IPS-18c (cell line): ENCODE data around the gene SUGCT.

Experiments used
- H3K4me3 ChIP-seq: 2 replicates; pipeline ENCODE4 v1.7.0; 2013; ENCODE audit warnings: low read depth, mild to moderate bottlenecking, low read length, moderate library complexity; ENCODE audit not compliant: insufficient read depth
- H3K9me3 ChIP-seq: one replicate; pipeline ENCODE4 v1.6.1; 2013; ENCODE audit warnings: mild to moderate bottlenecking, low read length, moderate library complexity; ENCODE audit not compliant: control insufficient read depth, insufficient read depth

The SUGCT gene

GRCh38 chr7:40739257-40739656 lies 604.5 kb downstream of the SUGCT start:
- Histone ChIP-seq H3K4me3 (no peak overlapping the region), H3K9me3 (no peaks in the 10 kb centered on the region)

DNA sequence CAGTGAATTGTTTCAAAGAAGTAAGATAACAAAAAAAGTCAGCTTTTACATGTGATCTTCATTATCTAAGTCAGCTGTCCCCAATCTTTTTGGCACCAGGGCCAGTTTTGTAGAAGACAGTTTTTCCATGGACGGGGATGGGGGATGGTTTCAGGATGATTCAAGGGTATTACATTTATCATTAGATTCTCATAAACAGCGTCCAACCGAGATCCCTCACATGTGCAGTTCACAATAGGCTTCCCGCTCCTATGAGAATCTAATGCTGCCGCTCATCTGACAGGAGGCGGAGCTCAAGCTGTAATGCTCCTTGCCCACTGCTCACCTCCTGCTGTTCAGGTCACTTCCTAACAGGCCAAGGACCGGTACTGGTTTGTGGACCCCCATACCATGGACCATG lies 607.5 kb downstream of the SUGCT start:
- Histone ChIP-seq H3K9me3 (no peaks in the 10 kb centered on the region), H3K4me3 (no peak overlapping the region)

- H3K4me3 ChIP-seq: no peak overlapping the region
- no peaks in the 10 kb centered on the region for H3K9me3 ChIP-seq
Observed at GRCh38 chr7:40746841-40747556, 612.2 kb downstream of the SUGCT start.

DNA sequence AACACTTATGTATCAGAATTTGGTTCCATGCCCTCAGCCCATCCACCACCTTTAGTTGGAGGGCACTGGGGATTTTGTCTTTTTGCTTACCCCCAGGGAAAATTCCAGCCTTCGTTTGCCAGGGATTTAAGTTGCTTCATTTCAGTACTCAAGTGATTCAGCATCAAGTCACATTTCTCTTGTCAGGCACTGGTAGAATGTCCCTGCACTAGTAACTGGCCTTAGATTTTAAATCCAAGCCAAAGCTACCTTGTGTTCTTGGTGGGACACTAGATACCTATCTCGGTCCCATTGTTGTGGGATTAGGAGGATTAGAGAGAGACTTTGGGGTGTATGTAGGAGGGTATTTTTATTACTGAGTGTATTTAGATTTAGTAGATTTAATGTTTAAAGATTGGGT lies 613.1 kb downstream of the SUGCT start:
- no peaks in the 10 kb centered on the region for H3K9me3 ChIP-seq
- H3K4me3 ChIP-seq: no peak overlapping the region

DNA sequence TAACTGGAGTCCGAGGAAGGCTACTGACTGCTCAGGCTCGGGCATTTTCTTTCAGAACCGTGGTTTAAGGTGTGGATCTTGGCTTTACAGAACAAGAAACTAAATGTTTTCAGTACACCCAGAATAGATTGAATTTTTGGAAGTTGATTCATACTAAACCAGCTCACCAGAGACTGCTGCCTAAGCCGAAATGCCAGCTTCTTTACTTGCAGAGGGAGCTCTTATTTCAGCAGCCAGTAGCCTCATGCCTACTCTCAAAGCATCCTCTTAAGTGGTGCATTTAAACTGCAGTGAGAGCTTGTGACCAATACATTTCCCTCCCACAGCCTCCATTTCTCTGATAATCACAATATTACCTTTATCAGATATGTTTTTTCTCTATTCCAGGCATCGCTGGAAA lies 615.1 kb downstream of the SUGCT start:
- H3K9me3 ChIP-seq: no peaks in the 10 kb centered on the region
- no peak overlapping the region for H3K4me3 ChIP-seq

- Histone ChIP-seq H3K4me3 (no peak overlapping the region), H3K9me3 (no peaks in the 10 kb centered on the region)
Observed at GRCh38 chr7:40753455-40753854, 618.6 kb downstream of the SUGCT start.

GRCh38 chr7:40755438-40755837 lies 620.6 kb downstream of the SUGCT start:
- no peaks in the 10 kb centered on the region for H3K9me3 ChIP-seq

GRCh38 chr7:40757109-40757508 lies 622.3 kb downstream of the SUGCT start:
- Histone ChIP-seq H3K9me3 (no peaks in the 10 kb centered on the region), H3K4me3 (no peak overlapping the region)

More at GRCh38 chr7:40755438-40755837, 620.6 kb downstream of the SUGCT start:
- H3K4me3 ChIP-seq: no peak overlapping the region

DNA sequence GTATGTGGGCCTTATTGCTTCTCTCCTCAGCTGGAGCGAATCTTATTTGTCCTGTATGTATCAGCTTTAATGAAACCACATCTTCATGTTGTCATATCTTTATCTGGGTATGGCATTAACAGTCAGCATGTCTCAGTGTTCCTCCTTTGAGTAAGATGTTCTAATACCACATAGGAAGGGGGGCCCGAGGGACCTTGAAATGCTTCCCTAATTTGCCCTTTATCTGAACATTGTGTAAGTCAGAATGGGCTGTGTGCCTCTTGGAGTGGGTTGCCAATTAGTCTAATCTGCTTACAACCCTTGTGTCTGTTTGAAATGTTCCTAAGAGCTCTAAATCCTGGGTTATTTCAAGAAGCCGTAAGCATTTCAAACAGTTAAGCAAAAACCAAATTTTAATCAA lies 623.8 kb downstream of the SUGCT start:
- no peaks in the 10 kb centered on the region for H3K9me3 ChIP-seq
- no peak overlapping the region for H3K4me3 ChIP-seq

DNA sequence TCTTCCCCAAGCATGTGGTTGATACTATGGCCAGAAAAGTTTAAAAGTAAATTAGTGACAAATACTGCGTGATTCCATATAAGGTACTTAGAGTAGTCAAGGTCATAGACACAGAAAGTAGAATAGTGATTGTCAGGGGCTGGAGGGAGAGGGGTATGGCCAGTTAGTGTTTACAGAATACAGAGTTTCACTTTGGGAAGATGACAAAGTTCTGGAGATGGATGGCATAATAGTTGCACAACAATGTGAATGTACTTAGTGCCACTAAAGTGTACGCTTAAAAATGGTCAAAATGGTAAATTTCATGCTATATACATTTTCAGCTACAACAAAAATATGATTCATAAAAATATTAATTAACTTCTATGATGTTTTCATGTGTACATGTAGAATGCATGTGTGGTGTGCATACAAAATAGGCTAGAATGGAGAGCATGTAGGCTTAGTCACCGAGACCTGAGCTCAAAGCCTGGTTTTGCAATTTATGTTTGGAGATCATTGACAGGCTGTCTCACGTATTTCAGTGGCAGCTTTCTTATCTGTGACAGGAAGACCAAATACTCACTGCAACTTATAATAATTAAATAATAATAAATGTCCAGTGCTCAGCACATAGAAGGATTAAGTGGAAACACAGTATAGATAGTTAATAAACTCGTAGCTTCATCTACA lies 625.6 kb downstream of the SUGCT start:
- no peaks in the 10 kb centered on the region for H3K9me3 ChIP-seq
- no peak overlapping the region for H3K4me3 ChIP-seq

GRCh38 chr7:40760987-40761386 lies 626.2 kb downstream of the SUGCT start:
- H3K4me3 ChIP-seq: no peak overlapping the region
- no peaks in the 10 kb centered on the region for H3K9me3 ChIP-seq

DNA sequence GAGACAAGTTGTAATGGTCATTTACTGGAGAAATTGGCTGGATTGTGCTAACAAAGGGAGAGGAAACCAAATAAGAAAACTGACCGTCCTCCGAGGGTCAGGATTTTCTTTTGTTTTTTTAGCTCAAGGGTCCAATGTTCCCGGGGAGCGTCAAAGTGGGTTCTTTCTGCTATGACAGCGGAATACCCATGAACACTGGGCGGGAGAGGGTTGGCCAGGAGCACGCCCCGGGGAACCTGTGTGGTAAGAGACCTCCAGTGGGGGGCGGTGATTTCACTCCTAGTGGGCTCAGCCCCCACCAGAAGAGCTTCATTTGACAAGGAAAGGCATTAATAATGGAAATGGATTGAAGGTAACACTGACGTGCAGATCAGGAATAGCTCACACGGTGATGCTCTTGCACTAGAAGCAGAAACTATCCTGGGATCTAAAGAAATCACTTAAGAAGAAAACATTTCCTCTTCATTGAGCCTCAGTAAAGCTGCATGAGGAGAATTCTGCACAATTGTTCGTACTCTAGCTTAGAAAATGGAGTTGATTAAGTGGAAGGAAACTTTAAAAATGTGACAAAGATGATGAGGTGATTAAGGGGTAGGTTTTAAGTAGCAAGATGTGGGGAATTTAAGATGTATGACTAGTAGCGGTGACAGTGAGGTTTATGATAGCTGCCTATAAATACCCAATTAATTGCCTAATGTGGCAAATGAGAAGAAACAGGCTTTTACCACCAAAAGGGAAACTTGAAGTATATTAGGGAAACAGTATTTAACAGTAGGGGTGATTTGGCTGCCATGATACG lies 627.2 kb downstream of the SUGCT start:
- Histone ChIP-seq H3K9me3 (no peaks in the 10 kb centered on the region), H3K4me3 (no peak overlapping the region)

- no peak overlapping the region for H3K4me3 ChIP-seq
- no peaks in the 10 kb centered on the region for H3K9me3 ChIP-seq
Observed at GRCh38 chr7:40763319-40764287, 628.8 kb downstream of the SUGCT start.

- H3K9me3 ChIP-seq: no peaks in the 10 kb centered on the region
- H3K4me3 ChIP-seq: no peak overlapping the region
Observed at GRCh38 chr7:40765639-40766038, 630.8 kb downstream of the SUGCT start.

DNA sequence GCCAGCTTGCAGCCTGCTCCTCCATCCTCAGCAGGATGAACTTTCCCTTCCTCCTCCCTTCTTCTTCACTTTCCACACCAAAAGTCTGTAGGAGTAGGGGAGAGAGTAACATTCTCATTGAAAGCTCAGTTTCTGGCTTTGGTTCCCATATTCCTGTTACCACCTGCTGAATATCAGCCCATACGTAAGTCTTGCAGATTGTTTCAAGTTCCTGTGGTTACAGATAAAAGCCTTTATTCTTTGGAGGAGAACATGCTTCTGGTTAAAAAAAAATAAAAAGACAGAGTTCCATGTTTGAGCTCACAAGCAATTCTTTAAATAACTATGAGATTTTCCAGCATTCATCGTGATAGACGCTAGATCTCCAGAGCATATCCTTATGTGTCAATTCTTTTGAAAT lies 637.3 kb downstream of the SUGCT start:
- Histone ChIP-seq H3K9me3 (no peaks in the 10 kb centered on the region), H3K4me3 (no peak overlapping the region)

DNA sequence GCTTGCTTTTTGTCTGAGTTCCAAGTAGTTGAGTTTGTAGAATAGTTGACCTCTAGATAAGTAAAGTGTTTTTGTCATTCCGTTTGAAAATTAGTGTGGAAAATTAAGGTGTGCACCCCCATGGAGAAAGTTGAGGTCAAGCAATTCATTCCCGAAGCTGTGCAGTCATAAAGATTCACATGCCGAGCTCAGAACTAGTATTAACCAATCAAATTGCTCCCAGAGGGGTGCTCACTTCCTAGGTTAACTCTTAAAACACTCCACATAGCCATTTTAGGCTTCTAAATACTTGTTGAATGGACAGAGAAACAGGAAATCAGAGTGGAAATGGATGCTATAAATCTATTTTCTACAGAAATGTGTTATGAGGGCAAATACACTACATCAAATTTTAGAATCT lies 638.9 kb downstream of the SUGCT start:
- Histone ChIP-seq H3K4me3 (no peak overlapping the region), H3K9me3 (no peaks in the 10 kb centered on the region)

DNA sequence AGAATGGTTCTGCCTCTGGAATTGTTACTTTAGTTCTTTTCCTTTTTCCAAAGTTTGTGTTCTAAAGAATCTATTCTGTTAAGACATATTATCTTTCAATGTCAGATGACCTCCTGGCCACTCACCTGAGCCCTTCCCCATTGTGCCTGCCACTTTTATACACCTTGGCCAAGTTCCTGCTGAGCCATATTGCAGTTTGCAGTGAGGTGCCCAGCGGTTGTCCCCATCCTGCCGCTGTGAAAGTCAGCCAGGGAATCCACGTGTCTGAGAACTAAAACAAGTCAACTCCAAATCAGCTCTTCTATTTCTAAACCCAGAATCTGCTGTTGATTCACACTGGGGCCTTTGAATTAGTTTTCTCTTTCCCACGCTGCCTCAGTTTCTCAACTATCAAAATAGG lies 641.1 kb downstream of the SUGCT start:
- Histone ChIP-seq H3K9me3 (no peaks in the 10 kb centered on the region), H3K4me3 (no peak overlapping the region)
